ENCODE results near the gene MTHFD1.
A peak's percentile ranks its signal among the peaks of the same experiment; 100 is the strongest.

DNA sequence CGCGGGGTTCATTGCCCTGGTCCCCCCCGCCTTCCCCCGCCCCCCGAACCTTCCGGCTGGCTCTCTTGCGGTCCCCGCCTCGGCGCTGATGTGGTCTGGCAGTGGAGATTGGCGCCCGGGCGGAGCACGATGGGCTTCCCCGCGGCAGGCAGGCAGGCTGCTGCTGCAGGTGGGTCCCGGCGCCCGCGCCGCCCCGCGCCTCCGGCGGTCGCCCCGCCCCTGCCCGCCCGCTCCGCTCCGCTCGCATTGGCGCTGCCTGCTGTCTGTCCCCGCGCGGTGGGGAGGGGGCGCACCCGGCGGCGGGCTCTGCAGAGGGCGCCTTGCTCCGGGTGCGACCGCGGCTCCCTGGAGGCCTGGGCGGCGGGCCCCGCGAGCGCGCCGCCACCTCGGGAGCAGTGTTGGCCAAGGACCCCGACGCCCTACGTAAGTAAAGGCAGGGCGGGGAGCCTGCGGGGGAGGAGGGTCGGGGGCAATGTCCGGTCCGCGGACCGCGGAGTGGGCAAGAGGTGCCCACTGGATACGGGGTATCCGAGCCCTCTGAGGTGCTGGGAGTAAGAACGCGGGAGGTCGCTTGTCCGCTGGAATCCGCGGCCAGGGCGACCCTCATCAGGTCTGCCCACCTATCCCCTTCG, 77.2 kb downstream of the MTHFD1 start, which contains the start of gene AKAP5:
- TF ChIP-seq CTCF (IDR thresholded peaks at IDR 0.05): peak in 1 of 4 experiments; percentile 17
- TF ChIP-seq POLR2AphosphoS5 (IDR thresholded peaks at IDR 0.05): no peak
